Smooth muscle cell (in vitro differentiated cells): ENCODE results near the gene KIAA1191. TPM values are rescaled to one million over a fixed set of nuclear protein-coding genes. Genes with fewer than 3 reads are reported as not detected.

Source experiments
- DNase-seq: peaks from one replicate; lab custom pipeline; 2025; ENCODE audit not compliant: unreplicated experiment; lab: John Stamatoyannopoulos, UW
- H2AFZ ChIP-seq: fragments of 200-600 bp; sonication (generic); 2 replicates; pipeline ENCODE4 v1.6.0; 2016; ENCODE audit warnings: antibody characterized with exemption, low read depth, mild to moderate bottlenecking
- H3F3A ChIP-seq: fragments of 200-600 bp; sonication (generic); 2 replicates; pipeline ENCODE4 v1.6.0; 2017; ENCODE audit warnings: antibody characterized with exemption, low read depth
- H3K27ac ChIP-seq: fragments of 200-600 bp; sonication (generic); 2 replicates; pipeline ENCODE4 v1.5.1; 2016; ENCODE audit warnings: low read depth, mild to moderate bottlenecking
- H3K27me3 ChIP-seq: fragments of 200-600 bp; sonication (generic); 2 replicates; pipeline ENCODE4 v1.6.1; 2016; ENCODE audit warnings: low read depth, mild to moderate bottlenecking
- H3K36me3 ChIP-seq: fragments of 200-600 bp; sonication (generic); 2 replicates; pipeline ENCODE4 v1.5.1; 2016; ENCODE audit warnings: low read depth
- H3K4me1 ChIP-seq: fragments of 200-600 bp; sonication (generic); 2 replicates; pipeline ENCODE4 v1.5.1; 2016; ENCODE audit warnings: low read depth
- H3K4me2 ChIP-seq: fragments of 200-600 bp; sonication (generic); 2 replicates; pipeline ENCODE4 v1.6.0; 2016; ENCODE audit warnings: mild to moderate bottlenecking
- H3K4me3 ChIP-seq: fragments of 200-600 bp; sonication (generic); 2 replicates; pipeline ENCODE4 v1.5.1; 2016; ENCODE audit warnings: mild to moderate bottlenecking
- H3K79me2 ChIP-seq: fragments of 200-600 bp; sonication (generic); 2 replicates; pipeline ENCODE4 v1.6.0; 2016; ENCODE audit warnings: low read depth, mild to moderate bottlenecking
- H3K9ac ChIP-seq: fragments of 200-600 bp; sonication (generic); 2 replicates; pipeline ENCODE4 v1.6.0; 2016; ENCODE audit warnings: low read depth
- H3K9me3 ChIP-seq: fragments of 200-600 bp; sonication (generic); replicated peaks from 2 replicates; pipeline ENCODE4 v1.5.1; 2016; ENCODE audit warnings: low read depth
- H4K20me1 ChIP-seq: fragments of 200-600 bp; sonication (generic); 2 replicates; pipeline ENCODE4 v1.6.0; 2016; ENCODE audit warnings: low read depth
- CTCF ChIP-seq: fragments of 200-600 bp; sonication (generic); IDR thresholded peaks from 2 replicates; pipeline ENCODE4 v1.5.1; 2017; ENCODE audit warnings: borderline replicate concordance, mild to moderate bottlenecking, antibody characterized with exemption; ENCODE audit not compliant: insufficient read depth, poor library complexity, severe bottlenecking
- WGBS: methylation state at CpG from one replicate; pipeline ENCODE4 v1.1.7; 2016; ENCODE audit warnings: low lambda C conversion rate; 5-methylcytosine and 5-hydroxymethylcytosine counted together
- polyA plus RNA-seq: library from polyadenylated mRNA; unstranded; fragments of >200 nt; fragmentation: Nextera tagmentation; extraction: Ambion mirVana; gene quantifications from 2 replicates; pipeline ENCODE4 v1.2.1, GENCODE V29; 2016
- total RNA-seq: library from RNA; depleted of rRNA; stranded (reverse); fragments of >200 nt; gene quantifications from 2 replicates; pipeline ENCODE4 v1.2.3, GENCODE V29; 2014

KIAA1191 gene
- total and polyA plus RNA-seq, 2 experiments from 2014 or later, result 71.6 to 80.3 TPM

DNA sequence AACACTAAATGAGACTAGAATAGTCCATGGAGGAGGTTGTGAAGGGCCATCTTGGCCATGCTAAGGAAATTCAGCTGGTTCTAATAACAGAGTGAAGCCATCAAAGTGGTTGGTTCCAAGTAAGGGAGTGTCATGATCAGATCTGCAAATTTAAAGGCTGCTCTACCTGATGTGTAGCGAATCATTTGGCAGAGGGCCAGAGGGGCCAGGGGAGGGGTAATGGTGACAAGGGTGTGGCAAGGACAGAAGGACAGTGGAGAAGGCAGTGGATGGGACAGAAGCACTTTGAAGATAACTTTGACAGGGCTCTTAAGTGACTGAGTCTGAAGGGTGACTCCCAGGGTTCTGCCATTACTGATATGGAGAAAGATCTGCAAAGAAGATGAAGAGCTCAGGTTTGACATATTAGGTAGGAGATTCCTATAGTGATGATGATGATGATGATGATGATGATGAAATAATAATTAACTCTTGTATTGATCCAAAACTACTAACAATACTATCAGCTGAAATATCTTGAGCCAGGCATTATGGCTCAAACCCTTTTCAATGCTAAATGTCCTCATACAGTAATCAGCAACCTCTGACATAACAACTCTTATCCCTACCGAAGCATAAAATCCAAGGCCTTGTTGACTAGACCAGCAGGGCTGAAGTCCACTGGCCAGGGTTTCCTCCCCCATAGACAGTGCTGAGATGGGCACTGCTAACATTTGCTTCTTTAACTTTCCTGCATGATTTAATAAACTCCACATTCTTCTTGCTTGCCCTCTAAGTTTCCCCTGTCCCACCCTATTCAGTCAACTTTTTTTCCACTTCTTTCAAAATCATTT, 20.0 kb downstream of the KIAA1191 start:
- Histone ChIP-seq H3K9me3 (no peaks in the 10 kb centered on the region), H3F3A (no peaks in the 10 kb centered on the region), H3K27me3 (no peaks in the 10 kb centered on the region), H3K4me2 (no peak overlapping the region), H3K27ac (no peak overlapping the region), H2AFZ (no peak overlapping the region), H3K79me2 (no peaks in the 10 kb centered on the region), H3K9ac (no peak overlapping the region), H3K36me3 (peaks cover 3% of the 10 kb centered on the region), H4K20me1 (no peaks in the 10 kb centered on the region), H3K4me3 (no peak overlapping the region), H3K4me1 (no peaks in the 10 kb centered on the region)
- no peak for DNase-seq
- TF ChIP-seq CTCF, result no peak
- 96% methylated on average over 2 of the region's 2 CpGs for WGBS

DNA sequence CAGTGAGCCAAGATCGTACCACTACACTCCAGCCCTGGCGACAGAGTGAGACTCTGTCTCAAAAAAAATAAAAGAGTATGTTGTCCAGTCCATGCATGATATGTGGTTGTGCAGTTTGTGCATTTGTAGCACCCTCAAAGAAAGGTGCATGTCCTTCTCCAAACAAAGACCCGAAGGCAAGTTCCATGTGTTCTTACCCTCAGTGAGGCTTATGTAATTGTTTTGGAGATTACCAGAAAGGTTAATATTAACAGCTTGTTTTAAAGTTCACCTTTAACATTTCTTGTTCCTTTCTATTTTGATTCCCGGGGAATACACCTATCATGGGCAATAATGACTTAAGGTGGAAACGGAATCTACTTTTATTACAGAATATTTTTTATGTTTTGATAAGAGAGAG, 22.3 kb downstream of the KIAA1191 start:
- Histone ChIP-seq H3K4me3 (no peak overlapping the region), H3K27me3 (no peaks in the 10 kb centered on the region), H3K36me3 (no peaks in the 10 kb centered on the region), H3K79me2 (no peaks in the 10 kb centered on the region), H3K4me1 (no peaks in the 10 kb centered on the region), H3F3A (no peaks in the 10 kb centered on the region), H3K4me2 (no peak overlapping the region), H3K27ac (no peak overlapping the region), H3K9ac (no peak overlapping the region), H3K9me3 (no peaks in the 10 kb centered on the region), H4K20me1 (no peaks in the 10 kb centered on the region), H2AFZ (no peak overlapping the region)
- 89% methylated on average over 5 of the region's 5 CpGs for WGBS
- TF ChIP-seq CTCF, result no peak
- no peak for DNase-seq

DNA sequence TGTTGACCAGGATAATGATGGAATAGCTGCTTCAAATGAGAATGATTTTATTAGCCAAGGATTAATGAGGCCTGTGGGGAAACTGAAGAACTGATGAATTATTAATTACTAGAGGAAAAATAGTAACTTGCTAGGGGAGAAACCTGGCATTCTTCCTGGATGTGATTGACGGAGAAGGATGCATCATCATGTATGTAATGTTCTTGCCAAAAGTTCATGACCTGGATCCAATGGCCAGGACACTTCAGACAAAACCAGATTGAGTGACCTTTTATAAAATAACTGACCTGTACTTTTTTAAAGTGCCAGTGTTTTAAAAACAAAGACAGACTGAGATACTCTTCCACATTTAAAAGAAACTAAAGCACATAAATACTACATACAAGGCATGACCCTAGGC, 23.7 kb downstream of the KIAA1191 start:
- no peak overlapping the region for H3K4me2 ChIP-seq
- WGBS, result 94% methylated on average over 1 of the region's 1 CpG
- no peaks in the 10 kb centered on the region for H3F3A ChIP-seq
- TF ChIP-seq CTCF, result no peak
- no peaks in the 10 kb centered on the region for H3K36me3 ChIP-seq
- no peaks in the 10 kb centered on the region for H3K4me1 ChIP-seq
- no peak overlapping the region for H2AFZ ChIP-seq
- DNase-seq, result no peak
- H3K27me3 ChIP-seq, result no peaks in the 10 kb centered on the region
- no peak overlapping the region for H3K27ac ChIP-seq
- no peak overlapping the region for H3K9ac ChIP-seq
- H3K79me2 ChIP-seq, result no peaks in the 10 kb centered on the region
- H3K9me3 ChIP-seq, result no peaks in the 10 kb centered on the region
- no peak overlapping the region for H3K4me3 ChIP-seq
- H4K20me1 ChIP-seq, result no peaks in the 10 kb centered on the region
